ENCODE measurements around the gene SNX8.

The SNX8 gene

DNA sequence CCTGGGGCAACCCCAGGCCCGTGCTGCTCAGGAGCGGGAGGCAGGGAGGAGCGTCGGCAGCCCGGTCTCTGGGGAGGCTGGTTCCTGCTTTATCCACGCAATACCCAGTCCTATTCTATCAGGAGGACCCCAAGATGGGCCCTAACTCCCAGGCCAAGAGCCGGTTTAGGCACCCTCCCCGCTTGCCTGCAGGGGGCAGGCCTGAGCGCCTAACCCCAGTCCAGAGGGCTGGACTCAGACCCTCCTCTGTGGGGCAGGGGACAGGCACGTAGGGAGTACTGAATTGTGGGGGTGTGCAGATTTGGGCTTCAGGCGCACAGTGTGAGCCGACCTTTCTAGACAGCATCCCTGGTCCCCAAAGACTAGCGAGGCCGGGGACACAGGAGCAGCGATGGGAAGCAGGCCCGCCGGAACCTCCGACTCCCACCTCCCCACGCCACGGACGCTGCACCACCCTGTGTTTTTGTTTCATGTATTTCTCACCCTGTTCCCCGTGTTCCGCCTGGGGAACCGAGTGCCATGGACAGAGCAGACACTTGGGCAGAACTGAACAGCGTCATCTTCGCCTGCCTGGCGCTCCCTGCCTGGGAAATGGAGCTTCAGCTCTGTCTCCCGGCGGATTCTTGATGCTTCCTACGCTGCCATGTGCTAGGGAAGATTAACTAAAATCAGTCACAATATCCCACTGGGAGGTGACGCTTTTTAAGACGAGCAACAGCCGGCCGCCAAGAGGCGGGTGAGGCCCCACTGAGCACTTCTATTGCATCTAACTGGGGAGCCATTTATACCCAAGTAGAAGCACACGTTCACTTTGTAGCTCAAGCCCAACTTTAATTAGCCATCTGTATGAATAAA lies 66.9 kb downstream of the SNX8 start:
- in situ Hi-C loops (cut with MboI; ENCODE audit: low sequenced_read_pairs) = no loop called here

DNA sequence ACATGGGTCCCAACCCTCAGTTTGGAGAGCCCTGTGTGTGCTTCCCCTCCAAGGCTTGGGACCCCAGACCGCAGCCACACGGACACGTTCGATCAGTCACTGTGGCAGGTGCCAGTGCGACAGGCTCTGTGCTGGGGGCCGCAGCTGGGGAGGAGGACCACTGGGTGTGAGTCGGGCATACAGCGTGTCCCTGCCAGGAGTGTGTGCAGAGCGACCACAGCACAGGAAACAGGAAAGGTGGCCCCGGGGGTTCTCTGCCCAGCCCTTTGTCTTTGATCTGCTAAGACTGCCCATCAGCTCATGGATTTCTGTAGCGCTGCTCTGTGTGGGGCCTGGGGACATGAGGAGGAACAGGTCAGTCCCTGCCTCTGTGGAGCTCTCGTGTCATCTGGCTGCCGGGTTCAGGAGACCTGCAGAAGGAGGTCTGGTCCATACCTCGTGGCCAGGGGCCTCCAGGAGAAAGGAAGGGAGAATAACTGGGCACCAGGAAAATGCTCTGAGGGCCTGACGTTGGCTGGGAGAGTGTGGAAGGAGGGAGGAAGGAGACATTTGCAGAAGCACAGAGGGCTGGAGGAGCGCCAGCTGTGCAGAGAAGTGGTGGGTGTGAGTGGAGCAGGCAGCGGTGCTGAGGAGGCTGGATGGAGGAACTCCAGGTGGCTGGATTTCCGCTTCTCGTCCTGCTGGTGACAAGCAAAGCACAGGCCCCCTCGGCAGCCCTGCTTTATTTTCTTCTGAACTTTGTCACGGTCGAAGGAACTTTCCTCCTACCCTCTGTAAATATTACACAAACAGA lies 68.2 kb downstream of the SNX8 start:
- in situ Hi-C loops (cut with MboI; ENCODE audit: low sequenced_read_pairs) = no loop called here

DNA sequence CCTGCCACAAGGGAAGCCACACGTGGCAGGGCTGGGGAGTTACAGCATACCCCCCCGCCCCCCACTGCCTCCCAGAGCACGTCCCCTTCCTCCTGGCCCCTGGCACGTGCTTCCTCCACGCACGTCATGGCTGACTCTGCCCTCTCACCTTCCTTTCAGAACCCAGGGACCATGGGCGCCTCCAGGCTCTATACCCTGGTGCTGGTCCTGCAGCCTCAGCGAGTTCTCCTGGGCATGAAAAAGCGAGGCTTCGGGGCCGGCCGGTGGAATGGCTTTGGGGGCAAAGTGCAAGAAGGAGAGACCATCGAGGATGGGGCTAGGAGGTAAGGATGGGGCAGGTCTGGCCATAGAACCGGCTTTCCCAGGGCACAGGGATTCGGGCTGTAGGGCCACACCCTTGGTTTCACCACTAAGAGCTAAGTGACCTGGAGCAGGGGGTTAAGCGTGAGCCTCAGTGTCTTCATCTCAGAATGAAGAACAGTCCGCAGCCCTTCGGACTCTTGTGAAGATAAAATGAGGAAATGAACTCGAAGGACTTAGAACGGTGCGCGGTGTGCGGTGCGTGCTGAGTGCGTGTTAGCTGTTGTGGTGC lies 69.7 kb downstream of the SNX8 start:
- in situ Hi-C loops (cut with MboI; ENCODE audit: low sequenced_read_pairs) = no loop called here

DNA sequence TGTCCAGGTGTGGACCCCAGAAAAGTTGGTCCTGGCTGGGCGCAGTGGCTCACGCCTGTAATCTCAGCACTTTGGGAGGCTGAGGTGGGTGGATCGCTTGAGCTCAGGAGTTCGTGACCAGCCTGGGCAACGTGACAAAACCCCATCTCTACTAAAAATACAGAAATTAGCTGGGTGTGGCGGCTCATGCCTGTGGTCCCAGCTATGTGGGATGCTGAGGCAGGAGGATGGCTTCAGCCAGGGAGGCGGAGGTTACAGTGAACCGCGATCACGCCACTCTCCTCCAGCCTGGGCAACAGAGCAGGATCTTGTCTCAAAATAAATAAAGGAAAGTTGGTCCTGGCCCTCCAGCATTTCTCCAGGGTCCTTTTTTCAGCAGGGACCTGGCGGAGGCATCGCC lies 70.8 kb downstream of the SNX8 start:
- in situ Hi-C loops (cut with MboI; ENCODE audit: low sequenced_read_pairs) = no loop called here

DNA sequence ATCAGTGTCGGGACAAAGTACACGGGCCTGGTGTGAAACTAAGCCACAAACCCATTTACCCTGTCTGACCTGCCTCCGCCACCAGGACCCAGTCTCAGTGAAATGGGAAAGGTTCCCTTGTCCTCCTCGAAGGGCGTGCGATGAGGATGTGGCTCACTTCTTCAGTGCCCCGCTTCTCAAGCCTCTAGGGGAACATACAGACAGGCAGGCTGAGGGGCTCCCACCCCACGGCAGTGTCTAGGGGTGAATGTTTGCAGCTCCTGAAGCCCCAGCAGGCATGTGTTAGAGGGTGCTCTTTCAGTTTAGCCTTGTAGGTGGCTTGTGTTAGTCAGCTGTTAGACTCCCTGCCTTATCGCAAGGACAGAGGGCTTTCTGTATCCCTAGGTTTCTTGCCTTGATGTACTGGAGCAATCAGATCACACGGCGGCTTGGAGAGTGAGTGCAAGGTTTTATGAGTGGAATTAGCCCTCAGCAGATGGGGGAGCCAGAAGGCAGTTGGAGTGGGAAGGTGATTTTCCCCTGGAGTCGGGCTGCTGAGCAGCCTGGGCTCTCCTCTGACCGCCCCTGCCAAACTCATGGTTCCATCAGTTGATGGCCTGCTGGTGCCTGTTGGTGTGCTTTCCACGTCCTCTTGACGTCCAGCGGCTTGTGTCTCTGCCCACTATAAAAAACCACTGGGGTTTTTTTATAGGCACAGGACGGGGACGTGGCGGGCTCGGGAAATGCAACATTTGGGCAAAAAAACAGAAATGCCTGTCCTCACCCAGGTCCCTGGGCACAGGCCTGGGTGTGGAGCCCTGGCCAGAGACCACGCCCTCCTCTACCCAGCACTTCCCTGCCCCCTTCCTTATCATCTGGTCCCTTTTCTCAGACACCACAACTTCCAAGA lies 71.5 kb downstream of the SNX8 start:
- in situ Hi-C loops (cut with MboI; ENCODE audit: low sequenced_read_pairs) = no loop called here

DNA sequence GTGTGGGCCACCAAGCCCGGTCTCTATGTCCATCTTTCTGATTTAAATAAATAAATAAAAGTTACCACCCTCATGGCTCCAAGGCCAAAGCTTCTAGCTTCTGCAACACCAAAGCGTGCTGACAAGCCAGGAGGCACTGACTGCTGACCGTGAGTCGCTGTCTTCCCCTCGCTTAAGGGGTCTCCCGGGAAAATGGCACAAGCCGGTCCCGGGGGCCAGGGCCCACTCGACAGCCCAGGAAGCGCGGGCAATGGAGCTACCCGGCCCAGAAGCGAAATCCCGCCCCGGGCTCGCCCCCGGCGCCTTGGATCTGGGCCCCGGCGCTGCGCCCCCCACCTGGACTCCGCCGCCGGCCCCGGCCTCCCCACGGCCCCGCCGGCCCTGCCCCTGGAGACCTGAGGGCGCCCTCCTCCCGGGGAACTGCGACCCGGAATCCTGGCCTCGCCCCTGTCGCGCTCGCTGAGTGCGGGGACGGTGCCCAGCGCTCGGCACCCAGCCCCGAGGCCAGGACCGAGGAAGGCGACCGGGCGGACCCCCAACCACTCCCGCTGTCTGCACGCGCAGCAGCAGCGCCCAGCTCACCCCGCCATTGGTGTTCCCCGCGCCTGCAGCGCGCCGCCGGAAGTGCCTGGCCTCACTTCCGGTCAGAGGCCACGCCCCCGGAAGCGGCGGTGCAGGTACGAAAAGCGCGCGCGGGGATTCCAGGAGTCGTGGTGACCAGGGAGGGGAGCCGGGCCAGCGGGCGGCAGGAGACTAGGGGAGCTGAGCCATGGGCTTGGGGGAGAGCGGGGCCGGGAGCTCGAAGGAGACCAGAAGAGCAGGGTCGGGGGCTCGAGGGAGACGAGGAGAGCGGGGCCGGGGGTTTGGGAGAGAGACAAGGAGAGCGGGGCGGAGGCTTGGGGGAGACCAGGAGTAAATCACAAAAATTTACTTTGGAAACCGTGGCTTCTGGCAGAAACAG lies 72.4 kb downstream of the SNX8 start, which contains the start of the genes MRM2 and NUDT1:
TSS of gene MRM2 (minus strand) at position 626 of the 961 bp plus-strand sequence. CDS start at position 590, 36 bp downstream.
TSS of gene NUDT1 (plus strand) at position 647 of the 961 bp plus-strand sequence. CDS start 2,349 bp downstream, outside the sequence.
- in situ Hi-C loops (cut with MboI; ENCODE audit: low sequenced_read_pairs) = no loop called here

DNA sequence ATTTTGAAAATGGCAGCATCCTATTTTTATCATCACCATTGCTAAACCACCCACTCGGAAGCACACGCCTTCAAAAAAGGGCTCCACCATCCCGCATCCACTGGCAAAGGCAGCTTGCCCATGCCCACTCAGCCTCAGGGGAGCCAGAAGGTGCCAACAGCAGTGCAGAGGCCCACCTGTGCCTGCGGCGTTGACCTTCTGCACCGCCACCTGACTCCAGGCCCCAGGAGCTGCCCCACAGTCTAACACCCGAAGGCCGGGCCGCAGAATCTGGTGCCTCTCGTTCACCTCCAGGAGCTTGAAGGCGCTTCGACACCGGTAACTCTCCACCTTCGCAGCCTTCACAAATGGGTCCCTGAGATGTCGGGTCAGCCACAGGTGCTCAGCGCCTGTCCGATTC lies 75.0 kb downstream of the SNX8 start:
- in situ Hi-C loops (cut with MboI; ENCODE audit: low sequenced_read_pairs) = no loop called here

DNA sequence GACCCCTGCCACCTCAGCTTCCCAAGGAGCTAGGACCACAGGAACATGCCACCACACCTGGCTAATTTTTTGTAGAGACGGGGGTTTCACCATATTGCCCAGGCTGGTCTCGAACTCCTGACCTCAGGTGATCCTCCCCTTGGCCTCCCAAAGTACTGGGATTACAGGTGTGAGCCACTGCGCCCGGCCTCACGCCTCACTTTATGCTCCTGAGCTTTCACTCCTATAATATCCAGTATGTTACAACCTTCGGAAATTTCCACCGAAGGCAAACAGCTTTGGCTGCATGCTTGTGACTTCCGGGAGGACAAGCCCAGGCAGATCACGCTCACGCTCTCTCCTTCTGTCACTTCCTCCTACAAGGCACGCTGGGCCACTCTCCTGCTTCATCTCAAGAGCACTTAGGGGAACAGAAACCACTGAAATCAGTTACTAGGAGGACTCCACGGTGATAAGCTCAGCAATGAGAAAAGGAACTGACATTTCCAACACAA lies 77.1 kb downstream of the SNX8 start:
- in situ Hi-C loops (cut with MboI; ENCODE audit: low sequenced_read_pairs) = no loop called here

DNA sequence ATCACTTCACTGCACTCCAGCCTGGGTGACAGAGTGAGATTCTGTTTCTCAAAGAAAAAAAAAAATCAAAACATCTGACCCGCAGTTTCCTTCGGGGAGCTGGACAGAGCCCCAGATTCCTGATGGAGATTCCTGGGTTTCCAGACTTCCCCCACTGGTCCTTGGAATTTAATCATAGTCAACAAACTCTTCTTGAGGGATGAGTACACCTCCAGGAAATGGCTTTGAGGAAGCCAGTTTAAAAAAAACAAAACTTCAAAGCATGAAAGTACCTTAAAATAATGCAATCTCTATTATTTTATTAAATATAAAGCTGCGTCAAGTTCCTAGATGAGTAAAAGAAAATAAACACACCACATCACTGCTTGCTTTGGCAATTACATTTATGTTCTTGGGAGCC lies 80.3 kb downstream of the SNX8 start:
- in situ Hi-C loops (cut with MboI; ENCODE audit: low sequenced_read_pairs) = no loop called here

DNA sequence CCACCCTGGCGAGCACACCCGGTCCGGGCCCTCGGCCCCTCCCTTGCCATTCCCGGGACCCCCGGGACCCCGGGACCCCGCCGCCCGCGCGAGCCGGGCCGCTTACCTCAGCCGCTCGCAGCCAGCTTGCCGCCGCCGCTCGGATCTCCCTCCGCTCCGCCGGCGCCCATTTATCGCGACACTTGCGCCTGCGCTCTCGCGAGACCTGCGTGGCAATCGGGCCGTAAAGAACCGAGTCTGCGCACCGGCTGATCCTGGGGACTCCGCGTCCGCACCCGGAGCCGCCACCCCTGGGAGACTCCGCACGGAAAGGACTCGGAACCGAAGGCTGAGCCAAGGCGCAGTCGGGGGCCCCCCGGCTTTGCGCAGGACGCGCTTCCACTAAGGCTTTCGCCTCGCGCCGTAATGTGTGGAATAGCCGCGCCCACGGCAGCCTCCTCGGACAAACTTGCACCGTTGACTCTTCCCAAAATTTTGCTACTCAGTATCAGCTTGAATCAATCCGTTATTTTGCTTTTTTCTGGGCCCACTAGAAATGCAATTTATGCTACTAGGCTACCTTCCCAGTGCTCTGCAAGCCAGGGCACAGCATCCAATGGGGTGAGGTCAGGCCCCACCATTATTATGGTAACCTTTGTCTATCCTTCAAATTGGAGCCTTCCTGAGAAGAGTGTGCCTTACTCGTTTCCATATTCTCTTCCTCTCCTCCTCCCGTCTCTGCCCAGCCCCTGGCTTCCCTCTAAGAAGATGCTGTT lies 81.3 kb downstream of the SNX8 start, which contains the start of gene MAD1L1:
TSS of gene MAD1L1 (minus strand) at position 180 of the 755 bp plus-strand sequence. CDS start 2,812 bp downstream, outside the sequence.
- in situ Hi-C loops (cut with MboI; ENCODE audit: low sequenced_read_pairs) = no loop called here

DNA sequence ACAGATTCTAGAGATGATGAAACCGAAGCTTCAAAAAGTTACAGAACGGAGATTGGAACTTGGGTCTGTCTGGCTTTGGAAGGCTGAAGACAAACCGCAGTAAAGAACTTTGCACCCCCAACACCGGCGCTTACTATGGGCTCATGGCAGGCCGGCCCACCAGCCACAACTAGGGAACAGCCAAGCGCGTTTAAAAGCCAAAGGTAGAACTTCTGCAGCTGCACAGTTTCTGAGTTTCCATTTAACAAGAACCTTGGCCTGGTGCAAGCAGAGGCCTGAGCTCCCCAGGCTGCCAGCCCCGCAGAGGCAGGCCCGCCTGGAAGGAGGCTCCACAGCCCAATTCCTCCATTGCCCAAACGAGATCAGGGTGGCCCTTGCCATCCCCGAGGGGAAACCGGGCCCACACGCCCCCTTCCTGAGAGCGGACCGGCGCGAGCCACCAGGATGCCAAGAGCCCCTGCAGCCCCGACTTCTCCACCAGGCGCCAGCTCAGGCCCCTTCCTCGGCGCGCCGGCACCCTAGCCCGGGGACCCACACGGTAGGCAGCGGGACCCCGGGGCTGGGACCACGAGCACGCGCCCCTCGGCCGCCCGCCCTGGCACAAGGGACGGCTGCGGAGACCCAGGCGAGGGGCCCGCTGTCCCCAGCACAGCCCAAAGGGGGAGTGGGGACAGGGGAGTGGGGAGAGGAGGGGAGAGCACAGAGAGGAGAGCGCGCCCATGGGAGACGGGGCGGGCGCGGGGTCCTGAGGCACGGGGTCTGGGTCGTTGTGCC lies 82.1 kb downstream of the SNX8 start:
- in situ Hi-C loops (cut with MboI; ENCODE audit: low sequenced_read_pairs) = no loop called here

DNA sequence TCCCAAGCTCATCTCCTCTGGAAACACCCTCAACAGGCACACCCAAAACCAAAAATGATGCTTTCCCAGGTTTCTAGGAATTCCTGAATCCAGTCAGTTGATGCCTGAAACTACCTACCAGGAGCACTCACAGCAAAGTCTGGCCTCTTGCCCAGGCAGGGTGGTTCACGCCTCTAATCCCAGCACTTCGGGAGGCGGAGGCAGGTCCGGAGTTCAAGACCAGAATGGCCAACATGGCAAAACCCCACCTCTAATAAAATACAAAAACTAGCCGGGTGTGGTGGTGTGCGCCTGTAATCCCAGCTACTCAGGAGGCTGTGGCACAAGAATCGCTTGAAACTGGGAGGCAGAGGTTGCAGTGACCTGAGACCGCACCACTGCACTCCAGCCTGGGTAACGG lies 83.4 kb downstream of the SNX8 start:
- in situ Hi-C loops (cut with MboI; ENCODE audit: low sequenced_read_pairs) = no loop called here

DNA sequence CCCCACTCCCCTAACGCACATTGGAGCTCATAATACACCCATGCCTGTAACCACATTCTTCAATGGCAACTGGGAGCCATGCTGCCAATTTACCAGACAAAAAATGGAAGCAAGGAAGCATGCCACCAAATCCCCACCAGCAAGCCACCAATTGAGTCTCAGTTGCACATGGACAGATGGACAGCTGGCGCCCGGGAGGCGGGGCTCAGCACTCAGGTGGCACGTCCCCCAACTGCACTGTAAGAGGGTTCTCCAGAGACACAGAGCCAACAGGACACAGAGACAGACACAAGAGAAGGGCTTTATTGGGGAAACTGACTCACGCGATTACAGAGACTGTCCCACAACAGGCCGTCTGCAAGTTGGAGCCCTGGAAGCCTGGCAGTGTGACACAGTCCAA lies 84.0 kb downstream of the SNX8 start:
- in situ Hi-C loops (cut with MboI; ENCODE audit: low sequenced_read_pairs) = no loop called here

DNA sequence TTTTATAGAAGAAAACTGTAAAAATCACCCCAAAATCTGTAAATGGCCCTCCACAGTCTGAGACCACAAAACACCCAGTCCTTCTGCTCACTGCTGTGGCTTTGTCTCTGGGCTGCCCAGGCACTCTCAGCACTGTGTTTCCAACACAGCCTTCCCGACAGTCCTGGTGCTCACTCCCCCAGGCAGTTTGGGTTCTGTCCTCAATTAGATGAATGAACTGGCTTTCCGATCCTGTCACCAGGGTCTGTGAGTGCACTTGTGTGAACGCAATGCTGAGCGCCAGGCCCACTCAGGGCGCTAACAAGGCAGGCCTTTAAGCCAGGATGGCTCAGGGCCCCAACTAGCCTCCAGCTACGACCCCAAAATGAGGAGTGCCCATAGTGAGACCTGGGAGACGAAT lies 84.8 kb downstream of the SNX8 start:
- in situ Hi-C loops (cut with MboI; ENCODE audit: low sequenced_read_pairs) = no loop called here

DNA sequence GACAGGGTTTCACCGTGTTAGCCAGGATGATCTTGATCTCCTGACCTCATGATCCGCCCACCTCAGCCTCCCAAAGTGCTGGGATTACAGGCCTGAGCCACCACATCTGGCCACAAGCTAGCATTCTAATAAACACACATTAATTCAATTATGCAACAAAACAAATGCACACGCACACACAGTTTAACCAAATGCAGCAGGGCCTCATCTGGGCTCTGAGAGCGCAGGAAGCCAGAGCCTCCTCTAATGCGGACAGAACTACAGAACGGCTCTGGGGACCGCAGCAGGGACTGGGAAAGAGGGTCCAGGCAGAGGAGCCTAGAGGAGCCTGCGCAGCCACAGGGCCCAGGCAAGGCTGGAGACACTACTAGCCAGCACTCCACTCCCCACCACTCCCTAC lies 85.3 kb downstream of the SNX8 start:
- in situ Hi-C loops (cut with MboI; ENCODE audit: low sequenced_read_pairs) = no loop called here

DNA sequence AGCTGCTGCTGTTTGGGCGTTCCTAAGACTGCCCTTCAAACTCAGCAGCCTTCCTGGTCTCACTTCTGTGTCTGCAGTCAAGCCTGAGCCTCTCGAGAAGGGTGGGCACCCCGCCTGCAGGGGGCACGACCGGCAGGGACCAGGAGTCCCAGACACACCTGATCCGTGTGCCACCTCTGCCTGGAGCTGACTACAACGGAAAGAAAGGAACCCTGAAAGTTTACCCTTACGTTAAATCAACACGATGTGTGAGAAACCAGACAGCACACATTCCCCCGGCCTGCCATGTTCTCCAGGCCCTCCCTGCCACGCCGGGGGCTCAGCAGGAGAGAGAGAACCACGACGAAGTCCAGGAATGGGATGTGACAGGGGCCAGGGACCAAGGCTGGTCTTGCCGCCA lies 86.5 kb downstream of the SNX8 start:
- in situ Hi-C loops (cut with MboI; ENCODE audit: low sequenced_read_pairs) = no loop called here

DNA sequence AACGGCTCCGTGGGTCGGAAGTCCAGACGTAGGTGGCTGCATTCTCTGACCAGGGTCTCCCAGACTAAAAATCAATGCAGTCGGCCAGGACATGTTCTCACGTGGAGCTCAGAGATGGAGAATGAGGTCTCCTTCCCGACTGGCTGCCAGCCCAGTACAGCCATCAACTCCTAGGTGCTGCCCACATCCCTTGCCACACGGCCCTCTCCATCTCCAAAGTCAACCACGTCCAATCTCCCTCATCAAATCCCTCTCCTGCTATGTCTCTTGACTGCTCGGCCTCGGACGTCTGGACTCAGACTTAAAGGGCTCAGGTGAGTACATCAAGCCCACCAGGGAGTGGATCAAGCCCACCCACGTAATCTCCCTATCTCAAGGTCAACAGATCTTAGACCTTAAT lies 88.4 kb downstream of the SNX8 start:
- in situ Hi-C loops (cut with MboI; ENCODE audit: low sequenced_read_pairs) = no loop called here

DNA sequence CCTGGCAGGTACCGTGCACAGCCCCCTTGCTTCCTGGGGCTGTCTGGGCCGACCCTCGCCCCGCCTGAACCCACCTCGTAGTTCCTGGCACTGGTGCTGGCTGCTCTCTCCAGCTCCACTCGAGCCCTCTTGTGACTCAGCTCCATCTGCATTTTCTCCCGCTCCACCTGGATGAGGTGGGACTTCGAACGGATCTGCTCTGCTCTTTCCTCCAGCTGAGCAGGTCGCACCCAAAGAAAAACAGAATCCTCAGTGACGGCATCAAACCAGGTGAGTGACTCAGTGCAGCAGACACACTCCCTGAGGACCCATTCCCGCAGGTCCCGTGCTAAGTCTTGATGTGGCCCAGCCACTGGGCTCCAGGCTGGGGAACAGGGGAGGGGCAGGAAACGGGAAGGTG lies 88.9 kb downstream of the SNX8 start:
- in situ Hi-C loops (cut with MboI; ENCODE audit: low sequenced_read_pairs) = no loop called here

Data from HL-60/S4 treated with retinoic acid at 250 ng/mL for 4 days and 3 days (cell line).